Upper lobe of right lung (tissue), 1 donor: ENCODE measurements around the gene GGT6. TPM values are rescaled to one million over a fixed set of nuclear protein-coding genes. Genes with fewer than 3 reads are reported as not detected.

Source experiments
- ATAC-seq: fragments of 200-7000 bp; cut with Tn5 transposase; one replicate; pipeline ENCODE4 v1.9.1; 2020; ENCODE audit warnings: mild to moderate bottlenecking, moderate library complexity
- DNase-seq: peaks from one replicate; pipeline ENCODE4 v3.0.0-alpha.2; 2020
- H3K27ac ChIP-seq: fragments of 200-600 bp; one replicate; pipeline ENCODE4 v1.8.0; 2022
- H3K27me3 ChIP-seq: fragments of 200-600 bp; one replicate; pipeline ENCODE4 v1.8.0; 2022; ENCODE audit warnings: mild to moderate bottlenecking
- H3K36me3 ChIP-seq: fragments of 200-600 bp; one replicate; pipeline ENCODE4 v1.8.0; 2022
- H3K4me1 ChIP-seq: fragments of 200-600 bp; one replicate; pipeline ENCODE4 v1.8.0; 2022
- H3K4me3 ChIP-seq: fragments of 200-600 bp; one replicate; pipeline ENCODE4 v1.8.0; 2022; ENCODE audit warnings: mild to moderate bottlenecking
- H3K9me3 ChIP-seq: fragments of 200-600 bp; one replicate; pipeline ENCODE4 v1.8.0; 2022
- intact Hi-C: fragments of 100-400 bp; cut with DNase I; formaldehyde crosslinking; loops from one replicate; pipeline ENCODE4 v1.11.0; 2022
- total RNA-seq: library from RNA; stranded (reverse); fragmentation: NEBNext Ultra II Directional; extraction: Animal tissue kit (Norgen Biotek cat#: 25700); gene quantifications from one replicate; pipeline ENCODE4 v1.2.1, GENCODE V29; 2021
- TF ChIP-seq, protein P1 (sequence below): fragments of 200-600 bp; IDR thresholded peaks from one replicate; pipeline ENCODE4 v1.8.0; 2022; ENCODE audit warnings: antibody characterized with exemption
- donor health status: DM: no; HTN: yes; CAD: no; lungs with severe emphysema.

The GGT6 gene
- total RNA-seq, 1 donor from 2014 or later, result 5.6 TPM

- intact Hi-C loops, result no loop called here
- H3K27ac ChIP-seq, result no peak overlapping the region
- peaks cover 14% of the 10 kb centered on the region for H3K27me3 ChIP-seq
- no peaks in the 10 kb centered on the region for H3K36me3 ChIP-seq
- DNase-seq (peak; percentile 37), ATAC-seq (no peak)
- H3K9me3 ChIP-seq, result no peaks in the 10 kb centered on the region
- no peak overlapping the region for H3K4me3 ChIP-seq
- TF ChIP-seq, protein P1, sequence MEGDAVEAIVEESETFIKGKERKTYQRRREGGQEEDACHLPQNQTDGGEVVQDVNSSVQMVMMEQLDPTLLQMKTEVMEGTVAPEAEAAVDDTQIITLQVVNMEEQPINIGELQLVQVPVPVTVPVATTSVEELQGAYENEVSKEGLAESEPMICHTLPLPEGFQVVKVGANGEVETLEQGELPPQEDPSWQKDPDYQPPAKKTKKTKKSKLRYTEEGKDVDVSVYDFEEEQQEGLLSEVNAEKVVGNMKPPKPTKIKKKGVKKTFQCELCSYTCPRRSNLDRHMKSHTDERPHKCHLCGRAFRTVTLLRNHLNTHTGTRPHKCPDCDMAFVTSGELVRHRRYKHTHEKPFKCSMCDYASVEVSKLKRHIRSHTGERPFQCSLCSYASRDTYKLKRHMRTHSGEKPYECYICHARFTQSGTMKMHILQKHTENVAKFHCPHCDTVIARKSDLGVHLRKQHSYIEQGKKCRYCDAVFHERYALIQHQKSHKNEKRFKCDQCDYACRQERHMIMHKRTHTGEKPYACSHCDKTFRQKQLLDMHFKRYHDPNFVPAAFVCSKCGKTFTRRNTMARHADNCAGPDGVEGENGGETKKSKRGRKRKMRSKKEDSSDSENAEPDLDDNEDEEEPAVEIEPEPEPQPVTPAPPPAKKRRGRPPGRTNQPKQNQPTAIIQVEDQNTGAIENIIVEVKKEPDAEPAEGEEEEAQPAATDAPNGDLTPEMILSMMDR, result no peak
- peaks cover 12% of the 10 kb centered on the region for H3K4me1 ChIP-seq
Observed at GRCh38 chr17:4588898-4589625, 28.7 kb upstream of the GGT6 start.

DNA sequence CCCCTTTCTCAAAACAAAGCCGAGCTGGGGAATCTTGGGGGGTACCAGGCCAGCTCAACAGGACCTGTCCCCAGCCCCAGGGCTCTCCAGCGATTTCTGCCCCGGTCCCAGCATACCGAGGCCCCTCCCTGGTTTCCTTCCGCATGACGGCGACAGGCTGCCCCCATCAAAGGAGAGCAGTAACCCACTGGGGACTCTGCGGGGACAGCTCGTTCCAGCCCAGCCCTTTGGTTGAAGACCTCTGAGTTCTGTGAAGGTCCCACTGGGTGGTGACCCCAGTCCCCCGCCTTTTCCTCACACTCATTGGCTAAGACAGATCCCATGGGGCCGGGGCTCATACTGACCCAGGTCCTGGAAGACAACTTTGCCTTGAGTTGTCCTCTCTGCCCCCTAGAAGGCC, 28.0 kb upstream of the GGT6 start:
- ATAC-seq, result no peak
- intact Hi-C loops, result no loop called here
- no peak overlapping the region for H3K4me3 ChIP-seq
- H3K9me3 ChIP-seq, result no peaks in the 10 kb centered on the region
- no peaks in the 10 kb centered on the region for H3K36me3 ChIP-seq
- peak; percentile 59 for DNase-seq
- H3K4me1 ChIP-seq, result peaks cover 19% of the 10 kb centered on the region
- TF ChIP-seq, protein P1, result no peak
- peaks cover 21% of the 10 kb centered on the region for H3K27me3 ChIP-seq
- peak overlapping the region; percentile 42 for H3K27ac ChIP-seq

- peak; percentile 36 for DNase-seq
Observed at GRCh38 chr17:4587803-4588202, 27.4 kb upstream of the GGT6 start.

GRCh38 chr17:4587195-4587594, 26.8 kb upstream of the GGT6 start:
- intact Hi-C loops, result no loop called here
- peaks cover 23% of the 10 kb centered on the region for H3K4me1 ChIP-seq

More at GRCh38 chr17:4587803-4588202, 27.4 kb upstream of the GGT6 start:
- Histone ChIP-seq H3K4me1 (peaks cover 23% of the 10 kb centered on the region), H3K4me3 (no peak overlapping the region), H3K9me3 (no peaks in the 10 kb centered on the region), H3K27ac (peak overlapping the region; percentile 42), H3K36me3 (no peaks in the 10 kb centered on the region), H3K27me3 (peaks cover 26% of the 10 kb centered on the region)
- no peak for ATAC-seq
- intact Hi-C loops, result no loop called here
- TF ChIP-seq, protein P1, result no peak

GRCh38 chr17:4586043-4586442, 25.7 kb upstream of the GGT6 start:
- TF ChIP-seq, protein P1, result no peak
- Histone ChIP-seq H3K36me3 (no peaks in the 10 kb centered on the region), H3K27me3 (peaks cover 26% of the 10 kb centered on the region), H3K4me1 (peaks cover 15% of the 10 kb centered on the region), H3K4me3 (peak overlapping the region; percentile 56), H3K9me3 (no peaks in the 10 kb centered on the region), H3K27ac (no peak overlapping the region)
- DNase-seq, result peak; percentile 31
- ATAC-seq, result no peak
- intact Hi-C loops, result no loop called here

More at GRCh38 chr17:4587195-4587594, 26.8 kb upstream of the GGT6 start:
- TF ChIP-seq, protein P1, result no peak
- Histone ChIP-seq H3K27me3 (peaks cover 26% of the 10 kb centered on the region), H3K36me3 (no peaks in the 10 kb centered on the region), H3K4me3 (no peak overlapping the region), H3K9me3 (no peaks in the 10 kb centered on the region), H3K27ac (no peak overlapping the region)
- DNase-seq (peak; percentile 52), ATAC-seq (no peak)
